ENCODE data around the gene RPL12.
A peak's percentile ranks its signal among the peaks of the same experiment; 100 is the strongest.

The RPL12 gene

DNA sequence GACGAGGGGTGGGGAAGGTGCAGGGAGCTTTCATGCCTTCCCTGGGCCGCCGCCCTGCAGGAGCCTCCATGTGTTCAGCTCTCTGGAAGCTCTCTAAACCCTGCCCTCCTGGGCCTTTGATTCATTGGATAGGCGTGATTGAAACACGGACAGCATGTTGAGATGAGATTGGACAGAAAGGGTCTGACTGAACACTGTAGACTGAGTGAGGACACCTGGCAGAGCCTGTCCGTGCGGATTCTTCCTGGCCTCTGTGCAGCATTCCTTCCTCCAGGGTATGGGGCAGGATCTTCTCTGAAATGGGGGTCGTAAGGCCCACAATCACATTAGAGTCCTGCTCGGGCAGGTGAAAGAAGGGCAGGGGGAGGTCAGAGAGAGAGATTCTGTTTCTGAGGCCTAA, 12.8 kb downstream of the RPL12 start:
- H3K4me3 ChIP-seq (ENCODE audit: low read length) = no peak overlapping the region
- TF ChIP-seq ZNF274 (IDR thresholded peaks at IDR 0.05; ENCODE audit: low read depth, low read length) = no peak

GRCh38 chr9:127437497-127438264, 13.5 kb downstream of the RPL12 start:
- TF ChIP-seq ZNF274 (IDR thresholded peaks at IDR 0.05; ENCODE audit: low read depth, low read length) = no peak
- no peak overlapping the region for H3K4me3 ChIP-seq (ENCODE audit: low read length)

DNA sequence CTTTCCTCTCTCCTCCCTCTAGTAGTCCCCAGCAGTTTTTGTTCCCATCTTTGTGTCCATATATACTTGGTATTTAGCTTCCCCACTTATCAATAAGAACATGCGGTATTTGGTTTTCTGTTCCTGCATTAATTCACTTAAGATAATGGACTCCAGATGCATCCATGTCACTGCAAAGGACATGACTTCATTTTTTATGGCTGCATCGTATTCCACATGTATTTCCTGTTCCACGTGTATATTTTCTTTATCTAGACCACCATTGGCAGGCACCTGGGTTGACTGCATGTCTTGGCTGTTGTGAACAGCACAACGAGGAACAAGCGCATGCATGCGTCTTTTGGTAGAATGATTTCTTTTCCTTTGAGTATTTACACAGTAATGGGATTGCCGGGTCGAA, 20.8 kb downstream of the RPL12 start:
- TF ChIP-seq ZNF274 (IDR thresholded peaks at IDR 0.05; ENCODE audit: low read depth, low read length) = no peak
- H3K4me3 ChIP-seq (ENCODE audit: low read length) = no peak overlapping the region

DNA sequence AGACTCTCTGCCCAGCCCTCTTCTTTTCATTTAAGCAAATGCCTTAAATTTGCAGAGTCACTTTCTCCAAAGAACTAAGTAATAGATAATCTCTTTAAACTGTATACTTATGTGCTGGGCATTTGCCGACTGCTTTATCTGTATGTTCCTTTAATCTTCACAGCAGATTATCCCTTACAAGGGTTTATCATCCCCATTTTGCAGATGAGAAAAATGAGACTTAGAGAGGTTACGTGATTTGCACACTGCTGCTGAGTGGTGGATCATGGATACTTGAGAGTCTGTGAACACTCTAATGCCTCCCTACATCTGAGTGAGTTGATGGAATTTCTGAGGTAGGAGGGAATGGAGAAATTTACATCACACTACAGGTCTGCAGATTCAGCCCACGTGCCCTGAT, 22.9 kb downstream of the RPL12 start:
- no peak for TF ChIP-seq ZNF274 (IDR thresholded peaks at IDR 0.05; ENCODE audit: low read depth, low read length)
- no peak overlapping the region for H3K4me3 ChIP-seq (ENCODE audit: low read length)

- H3K4me3 ChIP-seq (ENCODE audit: low read length) = no peak overlapping the region
- no peak for TF ChIP-seq ZNF274 (IDR thresholded peaks at IDR 0.05; ENCODE audit: low read depth, low read length)
Observed at GRCh38 chr9:127426756-127427155, 24.4 kb downstream of the RPL12 start.

- TF ChIP-seq ZNF274 (IDR thresholded peaks at IDR 0.05; ENCODE audit: low read depth, low read length) = no peak
- peak overlapping the region; percentile 75 for H3K4me3 ChIP-seq (ENCODE audit: low read length)
Observed at GRCh38 chr9:127424676-127424999, 26.6 kb downstream of the RPL12 start.

- peak within 1 kb of the TSS; percentile 75 for H3K4me3 ChIP-seq (ENCODE audit: low read length)
- TF ChIP-seq ZNF274 (IDR thresholded peaks at IDR 0.05; ENCODE audit: low read depth, low read length) = no peak
Observed at GRCh38 chr9:127423934-127424675, 27.1 kb downstream of the RPL12 start, which contains the start of gene ZNF79. Gene ZNF79, plus strand, starts transcription at chr9:127424382. Its CDS starts 406 bp downstream, at chr9:127424788.

DNA sequence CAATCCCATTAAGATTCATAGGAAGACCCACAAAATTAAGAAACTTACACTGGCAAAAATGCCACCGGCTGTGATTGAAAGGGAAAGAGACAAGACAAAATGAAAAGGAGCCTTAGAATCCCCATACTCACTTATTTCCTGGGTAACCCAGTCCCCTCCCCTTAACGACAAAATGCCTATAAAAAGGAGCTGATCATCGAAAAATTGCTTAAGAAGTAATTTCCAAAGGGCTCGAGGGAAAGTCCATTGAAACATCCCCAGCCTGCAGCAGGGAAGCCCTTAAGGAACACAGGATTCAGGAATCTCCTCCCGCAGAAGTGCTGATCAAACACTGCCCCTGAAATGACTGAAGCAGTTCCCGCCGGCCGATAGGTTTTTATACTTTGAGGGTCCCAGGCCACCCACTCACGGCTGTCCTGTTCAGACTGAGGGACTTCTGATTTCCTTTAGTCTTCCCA, 27.7 kb downstream of the RPL12 start:
- peak overlapping the region; percentile 75 for H3K4me3 ChIP-seq (ENCODE audit: low read length)
- TF ChIP-seq ZNF274 (IDR thresholded peaks at IDR 0.05; ENCODE audit: low read depth, low read length) = no peak

- peak overlapping the region; percentile 75 for H3K4me3 ChIP-seq (ENCODE audit: low read length)
- no peak for TF ChIP-seq ZNF274 (IDR thresholded peaks at IDR 0.05; ENCODE audit: low read depth, low read length)
Observed at GRCh38 chr9:127422787-127423186, 28.4 kb downstream of the RPL12 start.

GRCh38 chr9:127422133-127422782, 28.9 kb downstream of the RPL12 start:
- TF ChIP-seq ZNF274 (IDR thresholded peaks at IDR 0.05; ENCODE audit: low read depth, low read length) = no peak
- H3K4me3 ChIP-seq (ENCODE audit: low read length) = no peak overlapping the region

- no peak for TF ChIP-seq ZNF274 (IDR thresholded peaks at IDR 0.05; ENCODE audit: low read depth, low read length)
- no peak overlapping the region for H3K4me3 ChIP-seq (ENCODE audit: low read length)
Observed at GRCh38 chr9:127421057-127421456, 30.1 kb downstream of the RPL12 start.

DNA sequence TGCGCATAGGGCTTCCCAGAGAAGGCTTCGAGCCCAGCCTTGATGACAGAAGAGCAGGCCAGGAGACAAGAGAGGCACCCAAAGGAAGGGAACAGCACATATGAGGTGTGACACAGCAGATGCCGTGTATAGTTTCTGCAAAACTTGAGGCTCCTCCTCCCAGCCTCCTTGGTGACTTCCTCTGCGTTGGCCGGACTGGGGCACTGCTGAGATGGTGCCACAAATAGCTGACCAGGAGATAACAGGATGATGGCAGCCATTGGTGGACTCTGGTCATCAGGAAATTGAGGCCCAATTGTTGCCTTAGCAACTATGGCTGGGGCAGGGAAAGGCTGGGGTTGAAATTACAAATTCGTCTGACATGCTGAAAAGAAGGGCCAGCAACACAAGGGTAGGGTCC, 31.9 kb downstream of the RPL12 start:
- H3K4me3 ChIP-seq (ENCODE audit: low read length) = no peak overlapping the region
- TF ChIP-seq ZNF274 (IDR thresholded peaks at IDR 0.05; ENCODE audit: low read depth, low read length) = no peak

GRCh38 chr9:127418037-127418471, 33.2 kb downstream of the RPL12 start:
- H3K4me3 ChIP-seq (ENCODE audit: low read length) = no peak overlapping the region
- no peak for TF ChIP-seq ZNF274 (IDR thresholded peaks at IDR 0.05; ENCODE audit: low read depth, low read length)

- no peak for TF ChIP-seq ZNF274 (IDR thresholded peaks at IDR 0.05; ENCODE audit: low read depth, low read length)
- no peak overlapping the region for H3K4me3 ChIP-seq (ENCODE audit: low read length)
Observed at GRCh38 chr9:127417131-127418036, 33.8 kb downstream of the RPL12 start.
